Neural progenitor cell (in vitro differentiated cells): ENCODE measurements around the gene ELAC2.

Source experiments
- CTCF ChIP-seq: fragments of 200-600 bp; sonication (generic); IDR thresholded peaks from 2 replicates; pipeline ENCODE4 v1.5.1; 2017; ENCODE audit warnings: antibody characterized with exemption, mild to moderate bottlenecking
- EZH2 ChIP-seq: fragments of 200-600 bp; sonication (generic); IDR thresholded peaks from 2 replicates; pipeline ENCODE4 v1.6.1; 2017; ENCODE audit warnings: antibody characterized with exemption, mild to moderate bottlenecking, moderate library complexity
- EZH2phosphoT487 ChIP-seq: fragments of 200-600 bp; sonication (generic); IDR thresholded peaks from 2 replicates; pipeline ENCODE4 v1.6.1; 2017; ENCODE audit warnings: antibody characterized with exemption

- TF ChIP-seq CTCF (no peak), EZH2phosphoT487 (no peak), EZH2 (no peak)
Measured at GRCh38 chr17:12990041-12990808, 27.6 kb downstream of the ELAC2 start.
